ENCODE data around the gene CHERP. TPM values are rescaled to one million over a fixed set of nuclear protein-coding genes. Genes with fewer than 3 reads are reported as not detected.

Gene CHERP, protein sequence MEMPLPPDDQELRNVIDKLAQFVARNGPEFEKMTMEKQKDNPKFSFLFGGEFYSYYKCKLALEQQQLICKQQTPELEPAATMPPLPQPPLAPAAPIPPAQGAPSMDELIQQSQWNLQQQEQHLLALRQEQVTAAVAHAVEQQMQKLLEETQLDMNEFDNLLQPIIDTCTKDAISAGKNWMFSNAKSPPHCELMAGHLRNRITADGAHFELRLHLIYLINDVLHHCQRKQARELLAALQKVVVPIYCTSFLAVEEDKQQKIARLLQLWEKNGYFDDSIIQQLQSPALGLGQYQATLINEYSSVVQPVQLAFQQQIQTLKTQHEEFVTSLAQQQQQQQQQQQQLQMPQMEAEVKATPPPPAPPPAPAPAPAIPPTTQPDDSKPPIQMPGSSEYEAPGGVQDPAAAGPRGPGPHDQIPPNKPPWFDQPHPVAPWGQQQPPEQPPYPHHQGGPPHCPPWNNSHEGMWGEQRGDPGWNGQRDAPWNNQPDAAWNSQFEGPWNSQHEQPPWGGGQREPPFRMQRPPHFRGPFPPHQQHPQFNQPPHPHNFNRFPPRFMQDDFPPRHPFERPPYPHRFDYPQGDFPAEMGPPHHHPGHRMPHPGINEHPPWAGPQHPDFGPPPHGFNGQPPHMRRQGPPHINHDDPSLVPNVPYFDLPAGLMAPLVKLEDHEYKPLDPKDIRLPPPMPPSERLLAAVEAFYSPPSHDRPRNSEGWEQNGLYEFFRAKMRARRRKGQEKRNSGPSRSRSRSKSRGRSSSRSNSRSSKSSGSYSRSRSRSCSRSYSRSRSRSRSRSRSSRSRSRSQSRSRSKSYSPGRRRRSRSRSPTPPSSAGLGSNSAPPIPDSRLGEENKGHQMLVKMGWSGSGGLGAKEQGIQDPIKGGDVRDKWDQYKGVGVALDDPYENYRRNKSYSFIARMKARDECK
- 10 to 100 TPM in 1 of 2 donors, 1 to 10 TPM in 1; 6.2 to 10.7 TPM for total RNA-seq

DNA sequence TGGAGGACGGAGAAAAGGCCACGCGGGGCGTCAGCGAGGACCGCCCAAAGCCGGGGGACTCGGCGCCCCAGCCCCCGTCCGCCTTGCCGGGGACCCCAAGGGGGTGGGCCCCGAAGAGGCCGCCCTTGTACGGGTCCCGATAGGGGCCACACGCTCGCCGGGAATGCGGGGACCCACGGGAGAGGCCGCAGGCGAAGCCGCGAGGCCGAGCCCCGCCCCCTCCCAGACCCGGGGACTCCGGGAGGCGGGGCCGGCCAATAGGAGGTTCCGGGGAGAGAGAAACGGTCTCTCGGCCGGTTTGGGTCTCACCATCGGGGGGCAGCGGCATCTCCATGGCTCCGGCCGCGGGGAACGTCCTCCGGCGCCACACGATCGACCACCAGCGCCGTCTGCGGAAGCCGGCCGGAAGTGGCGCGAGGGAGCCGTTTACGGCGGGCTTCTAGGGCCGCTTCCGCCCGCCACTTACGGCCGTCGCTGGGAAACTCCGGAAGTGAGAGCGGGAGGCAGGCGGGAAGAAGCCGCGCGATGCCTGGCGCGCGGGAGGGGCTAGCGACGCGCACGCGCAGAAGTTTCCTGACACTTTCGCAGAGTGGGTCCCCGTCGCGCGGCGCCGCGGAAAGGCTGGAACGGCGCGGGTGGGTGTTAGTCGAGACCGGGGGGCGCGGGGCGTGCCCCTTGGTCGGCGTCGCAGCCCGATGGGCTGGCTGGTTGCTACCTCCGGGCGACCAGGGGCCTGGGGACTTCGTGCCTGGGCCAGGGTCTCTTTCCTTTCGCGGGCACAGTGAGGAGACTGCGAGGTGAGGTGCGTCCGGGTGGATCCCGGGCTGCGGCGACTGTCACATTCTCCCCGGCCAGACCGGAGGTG is at the start of gene CHERP:
Gene CHERP, minus strand, starts transcription at position 393 of the 865 bp plus-strand sequence. Its CDS starts 59 bp downstream, at position 334.

DNA sequence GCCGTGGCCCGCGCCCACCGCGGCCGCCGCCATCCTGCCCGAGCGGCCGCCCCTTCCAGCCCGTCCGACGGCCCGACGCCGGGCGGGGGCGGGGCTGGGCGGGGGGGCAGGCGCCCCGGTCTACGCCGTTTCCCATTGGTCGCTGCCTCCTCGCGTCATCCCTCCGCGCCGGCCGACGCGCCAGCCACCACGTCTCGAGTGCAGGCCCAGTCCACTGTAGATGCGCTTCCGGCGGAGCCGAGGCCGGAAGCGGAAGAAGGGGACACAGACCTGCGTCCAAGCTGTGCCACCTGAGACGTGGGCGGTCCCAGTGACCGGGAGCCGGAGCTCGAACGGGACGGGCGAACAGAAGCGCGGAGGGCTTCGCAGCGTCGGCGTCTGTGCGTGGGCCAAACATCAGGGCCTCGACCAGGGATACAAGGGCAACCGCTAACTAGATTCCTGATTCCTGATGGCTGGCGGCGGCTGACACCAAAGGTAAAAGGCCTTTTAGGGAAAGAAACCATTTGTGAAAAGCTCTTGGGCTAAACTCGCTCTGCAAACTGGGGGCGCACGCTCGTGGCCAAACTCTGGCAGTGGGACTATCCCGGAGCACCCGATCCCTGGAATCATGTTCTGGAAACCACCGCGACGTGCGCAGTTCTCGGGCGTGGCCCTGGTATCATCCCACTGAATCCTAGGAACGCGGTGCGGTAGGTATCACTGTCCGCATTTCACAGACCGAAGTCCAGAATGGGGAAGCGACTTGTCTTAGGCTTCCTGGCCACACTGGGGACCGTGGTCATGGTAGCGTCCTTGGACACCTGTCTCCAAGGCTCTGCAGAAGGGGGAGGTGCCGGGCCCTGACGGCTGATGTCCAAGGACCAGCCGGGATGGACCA is 30.3 kb upstream of the CHERP start, which contains the start of gene SLC35E1:
Gene SLC35E1, minus strand, starts transcription at position 84 of the 880 bp plus-strand sequence. Its CDS starts 51 bp downstream, at position 33.

DNA sequence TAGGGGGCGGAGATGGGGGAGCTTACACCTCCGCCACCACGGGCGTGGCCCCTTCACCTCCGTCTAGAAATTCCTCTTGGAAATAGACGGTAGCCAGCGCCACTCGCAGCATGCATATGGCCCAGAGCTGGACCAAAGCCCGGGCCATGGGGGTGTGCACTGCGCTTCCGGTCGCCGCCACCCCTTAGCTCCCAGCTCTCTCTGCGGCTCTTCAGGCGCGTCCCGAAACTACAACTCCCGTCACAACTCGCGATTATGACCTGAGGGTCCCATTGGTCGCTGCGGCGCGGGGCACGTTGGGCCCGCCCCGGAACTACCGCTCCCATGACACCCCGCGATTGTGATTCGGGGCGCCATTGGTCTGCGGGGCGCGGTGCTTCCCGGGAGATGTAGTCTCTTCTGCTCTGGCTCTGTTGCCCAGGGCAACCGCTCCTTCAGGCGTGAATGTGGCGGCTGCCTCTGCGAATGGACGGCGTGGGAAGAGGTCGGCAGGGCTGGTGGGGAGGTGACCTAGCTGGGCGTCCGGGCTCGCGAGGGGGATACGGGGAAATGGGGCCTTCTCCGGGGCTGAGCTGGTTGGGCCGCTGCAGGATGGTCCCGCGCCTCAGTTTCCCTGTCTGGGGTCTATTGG is 46.1 kb downstream of the CHERP start, which contains the start of the genes C19orf44 and CALR3:
Gene C19orf44, plus strand, starts transcription at position 413 of the 631 bp plus-strand sequence. CDS start 4,399 bp downstream, outside the sequence.
Gene CALR3, minus strand, starts transcription at position 186 of the 631 bp plus-strand sequence. Its CDS starts 38 bp downstream, at position 148.

Small RNAs within 50 kb of the gene (small RNA-seq; reads per million reads assigned to genes)
- 0 reads per million in 2 donors for gene RN7SL146P

Other genes starting within 250 kb of the CHERP start
- 1 to 10 TPM in 1 of 2 donors, under 1 TPM in 1; under 0.01 to 5.3 TPM for gene KLF2, start 217.6 kb downstream of the CHERP start, total RNA-seq
- gene EPS15L1, start 70.5 kb downstream of the CHERP start, total RNA-seq, result 10 to 100 TPM; 10.7 to 18.3 TPM
- not detected for gene CALR3, start 46.3 kb downstream of the CHERP start, total RNA-seq
- gene C19orf44, start 46.0 kb downstream of the CHERP start, total RNA-seq, result 1 to 10 TPM; 4.7 to 6.9 TPM
- gene SLC35E1, start 30.0 kb upstream of the CHERP start, total RNA-seq, result 10 to 100 TPM; 15.7 to 17.6 TPM
- gene MED26, start 85.8 kb upstream of the CHERP start, total RNA-seq, result 1 to 10 TPM; 5.9 to 8.7 TPM
- gene SMIM7, start 117.7 kb upstream of the CHERP start, total RNA-seq, result 10 to 100 TPM; 49.2 to 50.3 TPM
- gene TMEM38A, start 118.7 kb upstream of the CHERP start, total RNA-seq, result 1 to 10 TPM; 1.4 to 2.3 TPM
- not detected for gene NWD1, start 177.4 kb upstream of the CHERP start, total RNA-seq